H1 (cell line): ENCODE measurements around the gene KHDRBS2. TPM values are rescaled to one million over a fixed set of nuclear protein-coding genes. Genes with fewer than 3 reads are reported as not detected.

Source experiments
- CTCF ChIA-PET: fragments of 300-600 bp; sonication (Branson Sonifier 250); formaldehyde crosslinking; loops from one replicate; lab custom pipeline; 2021; ENCODE audit not compliant: partially characterized antibody; lab: Charles Lee
- POLR2A ChIA-PET: fragments of 300-600 bp; sonication (Branson Sonifier 250); formaldehyde crosslinking; loops from one replicate; lab custom pipeline; 2021; ENCODE audit warnings: inconsistent platforms; ENCODE audit not compliant: partially characterized antibody; lab: Charles Lee
- DNase-seq, 2 experiments: peaks; one replicate each; pipeline versions ENCODE4 v3.0.0 to v3.0.0-alpha.2; 2010 to 2022; ENCODE audit warnings: low spot score in 2 of 2, low read depth in 1 of 2, mixed read lengths in 1 of 2
- FAIRE-seq: peaks from 2 replicates; lab custom pipeline; 2011; peaks lifted over from hg19 to GRCh38; lab: Jason Lieb, UNC
- H2AFZ ChIP-seq: 2 replicates; pipeline ENCODE4 v1.8.1; 2012; ENCODE audit warnings: low read length, inconsistent platforms
- H2AK5ac ChIP-seq: 2 replicates; pipeline ENCODE4 v1.6.1; 2013; ENCODE audit warnings: low read depth, low read length
- H2BK120ac ChIP-seq: replicated peaks from 2 replicates; pipeline ENCODE3; 2013; ENCODE audit warnings: low read depth, low read length, inconsistent platforms
- H2BK12ac ChIP-seq: 2 replicates; pipeline ENCODE4 v1.6.1; 2013; ENCODE audit warnings: low read depth, low read length
- H2BK15ac ChIP-seq: 2 replicates; pipeline ENCODE4 v1.6.1; 2013; ENCODE audit warnings: low read length
- H2BK20ac ChIP-seq: 2 replicates; pipeline ENCODE4 v1.6.1; 2013; ENCODE audit warnings: low read length
- H2BK5ac ChIP-seq: 2 replicates; pipeline ENCODE4 v1.6.1; 2013; ENCODE audit warnings: low read depth, low read length
- H3K14ac ChIP-seq: 2 replicates; pipeline ENCODE4 v1.6.1; 2013; ENCODE audit warnings: inconsistent platforms; ENCODE audit not compliant: insufficient read length
- H3K18ac ChIP-seq: 2 replicates; pipeline ENCODE4 v1.6.1; 2013; ENCODE audit warnings: low read length; ENCODE audit errors: extremely low read depth
- H3K23ac ChIP-seq: 2 replicates; pipeline ENCODE4 v1.6.1; 2013; ENCODE audit warnings: inconsistent platforms; ENCODE audit not compliant: insufficient read length
- H3K23me2 ChIP-seq: 2 replicates; pipeline ENCODE4 v1.6.1; 2013; ENCODE audit warnings: low read depth, low read length
- H3K27ac ChIP-seq: 2 replicates; pipeline ENCODE4 v1.6.1; 2011; ENCODE audit warnings: low read depth, low read length, inconsistent platforms
- H3K27me3 ChIP-seq, 4 experiments: replicated peaks in 1 of 4; 1 replicate in 1 of 4; 2 replicates in 3 of 4; pipeline versions ENCODE4 v1.6.1 to v1.8.1; 2011 to 2013; ENCODE audit warnings: low read length in 3 of 4, mild to moderate bottlenecking in 3 of 4, inconsistent platforms in 2 of 4, mixed read lengths in 2 of 4, moderate library complexity in 1 of 4; ENCODE audit not compliant: control insufficient read depth in 3 of 4, insufficient read depth in 3 of 4; ENCODE audit errors: extremely low read depth in 1 of 4
- H3K36me3 ChIP-seq, 4 experiments: 2 replicates each; pipeline versions ENCODE4 v1.6.1 to v1.8.1; 2011 to 2013; ENCODE audit warnings: mild to moderate bottlenecking in 4 of 4, low read length in 3 of 4, moderate library complexity in 2 of 4, control low read depth in 1 of 4, inconsistent platforms in 1 of 4; ENCODE audit not compliant: insufficient read depth in 4 of 4, control insufficient read depth in 2 of 4
- H3K4ac ChIP-seq: replicated peaks from 2 replicates; pipeline ENCODE3; 2013; ENCODE audit warnings: low read length, low read depth, mixed read lengths, inconsistent platforms; ENCODE audit not compliant: insufficient read length
- H3K4me1 ChIP-seq, 4 experiments: replicated peaks in 1 of 4; 1 replicate in 1 of 4; 2 replicates in 3 of 4; pipeline versions ENCODE4 v1.6.1 to v1.8.1; 2011 to 2013; ENCODE audit warnings: low read length in 3 of 4, inconsistent platforms in 2 of 4, mixed read lengths in 1 of 4; ENCODE audit not compliant: insufficient read depth in 4 of 4, control insufficient read depth in 3 of 4
- H3K4me2 ChIP-seq, 2 experiments: 2 replicates each; pipeline versions ENCODE4 v1.6.1 to v1.8.1; 2011 to 2013; ENCODE audit warnings: low read depth in 2 of 2, low read length in 2 of 2, control low read depth in 1 of 2, inconsistent platforms in 1 of 2, mild to moderate bottlenecking in 1 of 2; ENCODE audit not compliant: insufficient read depth in 1 of 2
- H3K4me3 ChIP-seq, 4 experiments: fragments of 200-600, 300-600 bp in 1 of 4; sonication (generic), shearing (Covaris generic), sonication (Bioruptor Twin) in 1 of 4; 2 replicates each; pipeline versions ENCODE4 v1.5.1 to v1.8.1; 2011 to 2016; ENCODE audit warnings: low read length in 4 of 4, low read depth in 3 of 4, control low read depth in 2 of 4, inconsistent platforms in 2 of 4, mild to moderate bottlenecking in 2 of 4, mixed read lengths in 1 of 4, moderate library complexity in 1 of 4; ENCODE audit not compliant: insufficient read depth in 2 of 4; ENCODE audit errors: extremely low read depth in 1 of 4
- H3K56ac ChIP-seq: replicated peaks from 2 replicates; pipeline ENCODE3; 2013; ENCODE audit warnings: low read depth, mild to moderate bottlenecking, mixed read lengths, low read length, inconsistent platforms; ENCODE audit not compliant: insufficient read length
- H3K79me1 ChIP-seq: 2 replicates; pipeline ENCODE4 v1.6.1; 2013; ENCODE audit warnings: low read depth, low read length, control low read depth
- H3K79me2 ChIP-seq, 2 experiments: 2 replicates each; pipeline versions ENCODE4 v1.6.1 to v1.8.1; 2012 to 2013; ENCODE audit warnings: low read length in 2 of 2, mild to moderate bottlenecking in 2 of 2, inconsistent platforms in 1 of 2; ENCODE audit not compliant: insufficient read depth in 2 of 2, control insufficient read depth in 1 of 2
- H3K9ac ChIP-seq, 4 experiments: replicated peaks in 1 of 4; 1 replicate in 1 of 4; 2 replicates in 3 of 4; pipeline versions ENCODE4 v1.6.1 to v1.8.1; 2011 to 2013; ENCODE audit warnings: low read depth in 3 of 4, low read length in 3 of 4, control low read depth in 2 of 4, mild to moderate bottlenecking in 2 of 4, moderate library complexity in 2 of 4, inconsistent platforms in 1 of 4; ENCODE audit errors: extremely low read depth in 1 of 4
- H3K9me3 ChIP-seq, 2 experiments: 2 replicates each; pipeline versions ENCODE4 v1.6.1 to v1.8.1; 2012 to 2013; ENCODE audit warnings: mild to moderate bottlenecking in 2 of 2, moderate library complexity in 2 of 2, control low read depth in 1 of 2, inconsistent platforms in 1 of 2, low read depth in 1 of 2, low read length in 1 of 2, mixed read lengths in 1 of 2; ENCODE audit not compliant: insufficient read depth in 2 of 2
- H4K20me1 ChIP-seq, 2 experiments: replicated peaks in 1 of 2; 2 replicates each; pipeline versions ENCODE3 to v1.8.1; 2011 to 2013; ENCODE audit warnings: inconsistent platforms in 2 of 2, low read length in 2 of 2, mild to moderate bottlenecking in 1 of 2; ENCODE audit not compliant: insufficient read depth in 2 of 2, control insufficient read depth in 1 of 2
- H4K5ac ChIP-seq: 2 replicates; pipeline ENCODE4 v1.6.1; 2013; ENCODE audit warnings: low read length, low read depth, mixed read lengths, inconsistent platforms; ENCODE audit not compliant: insufficient read length
- H4K8ac ChIP-seq: 2 replicates; pipeline ENCODE4 v1.8.0; 2013; ENCODE audit warnings: mild to moderate bottlenecking, moderate library complexity, low read length, inconsistent platforms; ENCODE audit not compliant: insufficient read depth; ENCODE audit errors: extremely low read depth
- H4K91ac ChIP-seq: replicated peaks from 2 replicates; pipeline ENCODE3; 2013; ENCODE audit warnings: low read length, mixed read lengths, inconsistent platforms; ENCODE audit not compliant: insufficient read length
- CBX8 ChIP-seq: fragments of 300-800, 300-1000 bp; sonication (generic); IDR thresholded peaks from 2 replicates; pipeline ENCODE4 v1.7.1; 2016; ENCODE audit warnings: low read depth, low read length, borderline replicate concordance
- E2F6 ChIP-seq: IDR thresholded peaks from 2 replicates; pipeline ENCODE4 v1.6.1; 2012; ENCODE audit warnings: inconsistent platforms
- EZH2 ChIP-seq: fragments of 200-600 bp; sonication (generic); IDR thresholded peaks from 2 replicates; pipeline ENCODE4 v1.7.1; 2012; ENCODE audit warnings: low read depth, mild to moderate bottlenecking, moderate library complexity, low read length, inconsistent platforms; ENCODE audit not compliant: severe bottlenecking
- FOSL1 ChIP-seq: IDR thresholded peaks from 2 replicates; pipeline ENCODE4 v1.6.1; 2011; ENCODE audit warnings: mild to moderate bottlenecking, low read depth, low read length, moderate library complexity; ENCODE audit not compliant: insufficient read depth
- HDAC2 ChIP-seq, 2 experiments: fragments of 300-600 bp in 1 of 2; sonication (generic) in 1 of 2; IDR thresholded peaks; 2 replicates each; pipeline ENCODE4 v1.6.1; 2011 to 2012; ENCODE audit warnings: low read depth in 2 of 2, low read length in 2 of 2, mild to moderate bottlenecking in 2 of 2, moderate library complexity in 2 of 2, borderline replicate concordance in 1 of 2, inconsistent platforms in 1 of 2
- POLR2AphosphoS5 ChIP-seq: IDR thresholded peaks from 2 replicates; pipeline ENCODE4 v1.6.1; 2011; ENCODE audit warnings: low read depth, low read length
- RAD21 ChIP-seq, 2 experiments: IDR thresholded peaks in 1 of 2; conservative IDR thresholded peaks in 1 of 2; 2 replicates each; pipeline ENCODE4 v1.6.1; 2011; ENCODE audit warnings: low read depth in 2 of 2, low read length in 2 of 2, improper control_type of control experiment in 1 of 2, inconsistent platforms in 1 of 2, mild to moderate bottlenecking in 1 of 2, moderate library complexity in 1 of 2
- SIN3A ChIP-seq, 2 experiments: IDR thresholded peaks in 1 of 2; conservative IDR thresholded peaks in 1 of 2; 2 replicates each; pipeline ENCODE4 v1.6.1; 2011 to 2012; ENCODE audit warnings: low read length in 2 of 2, improper control_type of control experiment in 1 of 2, low read depth in 1 of 2, mild to moderate bottlenecking in 1 of 2
- SP1 ChIP-seq: IDR thresholded peaks from 2 replicates; pipeline ENCODE4 v1.6.1; 2011; ENCODE audit warnings: low read depth, low read length
- SP2 ChIP-seq: IDR thresholded peaks from 2 replicates; pipeline ENCODE4 v1.6.1; 2012; ENCODE audit warnings: mild to moderate bottlenecking, low read length, inconsistent platforms
- TCF12 ChIP-seq: IDR thresholded peaks from 2 replicates; pipeline ENCODE4 v1.6.1; 2011; ENCODE audit warnings: low read depth, mild to moderate bottlenecking, low read length
- TEAD4 ChIP-seq: IDR thresholded peaks from 2 replicates; pipeline ENCODE4 v1.6.1; 2012; ENCODE audit warnings: low read depth, low read length, inconsistent platforms, mixed read lengths
- WGBS, 2 experiments: shearing (Covaris generic) in 1 of 2; methylation state at CpG; one replicate each; pipeline versions ENCODE4 v1.1.6 to v1.1.7; 2013 to 2015; ENCODE audit warnings: low lambda C conversion rate in 2 of 2, mixed read lengths in 2 of 2, inconsistent platforms in 1 of 2, low coverage in 1 of 2, missing lambda C conversion rate in 1 of 2; ENCODE audit not compliant: insufficient replicate concordance in 2 of 2, insufficient coverage in 1 of 2, insufficient read length in 1 of 2; ENCODE audit errors: extremely low coverage in 1 of 2, missing lambda C conversion rate in 1 of 2; 5-methylcytosine and 5-hydroxymethylcytosine counted together
- polyA plus RNA-seq, 7 experiments: library from polyadenylated mRNA; depleted of rRNA in 3 of 7; stranded (reverse) in 5 of 7; unstranded in 2 of 7; fragments of >200 nt in 5 of 7; fragments of 200-250 nt in 2 of 7; gene quantifications; 1 replicate in 5 of 7; 2 replicates in 1 of 7; 4 replicates in 1 of 7; pipeline versions ENCODE4 v1.2.1 to v1.2.3, GENCODE V29; 2011 to 2013; ENCODE audit warnings: missing spikeins in 2 of 7, mixed read lengths in 2 of 7
- total RNA-seq: library from RNA; stranded (reverse); fragmentation: NEBNext Ultra II Directional; extraction: Animal tissue kit (Norgen Biotek cat#: 25700); gene quantifications from 2 replicates; pipeline ENCODE4 v1.2.1, GENCODE V29; 2021
- TF ChIP-seq, protein P1 (sequence below): IDR thresholded peaks from 2 replicates; pipeline ENCODE4 v1.6.1; 2012; ENCODE audit warnings: inconsistent platforms

KHDRBS2 gene
- total and polyA plus RNA-seq, 2 of the 8 experiments (the other 6 are each of a cell fraction or from before 2014, with no cell fraction given) = 5.2 to 7.7 TPM

DNA sequence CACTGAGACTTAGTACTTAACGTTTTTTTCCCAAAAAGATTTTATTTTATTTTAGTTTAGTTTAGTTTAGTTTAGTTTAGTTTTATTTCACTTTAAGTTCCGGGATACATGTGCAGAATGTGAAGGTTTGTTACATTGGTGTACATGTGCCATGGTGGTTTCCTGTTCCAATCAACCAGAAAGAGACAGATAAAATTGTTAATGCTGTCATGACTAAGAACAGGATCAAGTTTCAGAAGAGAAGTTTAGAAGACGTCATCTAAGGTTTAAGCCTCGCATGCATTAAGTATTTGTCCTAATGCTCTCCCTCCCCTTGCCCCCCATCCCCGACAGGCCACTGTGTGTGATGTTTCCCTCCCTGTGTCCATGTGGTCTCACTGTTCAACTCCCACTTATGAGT, 540.0 kb downstream of the KHDRBS2 start:
- Histone ChIP-seq H3K56ac (no peak overlapping the region), H3K4me3 (no peak overlapping the region), H3K4me1 (no peaks in the 10 kb centered on the region), H3K4ac (no peak overlapping the region), H3K4me2 (no peak overlapping the region), H2BK15ac (no peak overlapping the region), H3K79me1 (no peaks in the 10 kb centered on the region), H4K5ac (no peak overlapping the region), H4K8ac (no peak overlapping the region), H3K27me3 (no peaks in the 10 kb centered on the region), H2BK120ac (no peak overlapping the region), H4K20me1 (no peaks in the 10 kb centered on the region), H2AK5ac (no peak overlapping the region), H3K36me3 (no peaks in the 10 kb centered on the region), H2BK5ac (no peak overlapping the region), H3K9me3 (no peaks in the 10 kb centered on the region), H3K9ac (no peak overlapping the region), H4K91ac (no peak overlapping the region), H2BK12ac (no peak overlapping the region), H3K18ac (no peak overlapping the region), H3K27ac (no peak overlapping the region), H2AFZ (no peak overlapping the region), H3K23ac (no peak overlapping the region), H2BK20ac (no peak overlapping the region), H3K79me2 (no peaks in the 10 kb centered on the region), H3K23me2 (no peaks in the 10 kb centered on the region), H3K14ac (no peak overlapping the region)
- FAIRE-seq (no peak), DNase-seq (no peak)
- CTCF ChIA-PET = no interaction called here
- POLR2A ChIA-PET = no interaction called here
- 96% methylated on average over 4 of the region's 5 CpGs; no CpG with 5 or more reads in 1 of the 2 experiments for WGBS, 2 experiments
- TF ChIP-seq SP2 = no peak
- no peak for TF ChIP-seq POLR2AphosphoS5
- no peak for TF ChIP-seq SIN3A (conservative IDR thresholded peaks at IDR 0.05 in 1 of 2, IDR thresholded peaks at IDR 0.05 in 1 of 2; ENCODE audit: low read depth in 1 of 2, low read length in 2 of 2)
- no peak for TF ChIP-seq TEAD4
- no peak for TF ChIP-seq TCF12
- TF ChIP-seq, protein P1, sequence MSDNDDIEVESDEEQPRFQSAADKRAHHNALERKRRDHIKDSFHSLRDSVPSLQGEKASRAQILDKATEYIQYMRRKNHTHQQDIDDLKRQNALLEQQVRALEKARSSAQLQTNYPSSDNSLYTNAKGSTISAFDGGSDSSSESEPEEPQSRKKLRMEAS = no peak
- no peak for TF ChIP-seq E2F6
- TF ChIP-seq FOSL1 = no peak
- no peak for TF ChIP-seq RAD21 (IDR thresholded peaks at IDR 0.05 in 1 of 2, conservative IDR thresholded peaks at IDR 0.05 in 1 of 2; ENCODE audit: low read depth in 2 of 2, low read length in 2 of 2)
- TF ChIP-seq EZH2 = no peak
- TF ChIP-seq SP1 = no peak
- TF ChIP-seq CBX8 = no peak
- no peak for TF ChIP-seq HDAC2 (IDR thresholded peaks at IDR 0.05; ENCODE audit: borderline replicate concordance in 1 of 2, low read depth in 2 of 2, low read length in 2 of 2)
